Measurements from ENCODE around the gene TP73. TPM values are rescaled to one million over a fixed set of nuclear protein-coding genes. Genes with fewer than 3 reads are reported as not detected.

The TP73 gene
- total RNA-seq, 1 experiment from 2014 or later = 0.82 TPM

DNA sequence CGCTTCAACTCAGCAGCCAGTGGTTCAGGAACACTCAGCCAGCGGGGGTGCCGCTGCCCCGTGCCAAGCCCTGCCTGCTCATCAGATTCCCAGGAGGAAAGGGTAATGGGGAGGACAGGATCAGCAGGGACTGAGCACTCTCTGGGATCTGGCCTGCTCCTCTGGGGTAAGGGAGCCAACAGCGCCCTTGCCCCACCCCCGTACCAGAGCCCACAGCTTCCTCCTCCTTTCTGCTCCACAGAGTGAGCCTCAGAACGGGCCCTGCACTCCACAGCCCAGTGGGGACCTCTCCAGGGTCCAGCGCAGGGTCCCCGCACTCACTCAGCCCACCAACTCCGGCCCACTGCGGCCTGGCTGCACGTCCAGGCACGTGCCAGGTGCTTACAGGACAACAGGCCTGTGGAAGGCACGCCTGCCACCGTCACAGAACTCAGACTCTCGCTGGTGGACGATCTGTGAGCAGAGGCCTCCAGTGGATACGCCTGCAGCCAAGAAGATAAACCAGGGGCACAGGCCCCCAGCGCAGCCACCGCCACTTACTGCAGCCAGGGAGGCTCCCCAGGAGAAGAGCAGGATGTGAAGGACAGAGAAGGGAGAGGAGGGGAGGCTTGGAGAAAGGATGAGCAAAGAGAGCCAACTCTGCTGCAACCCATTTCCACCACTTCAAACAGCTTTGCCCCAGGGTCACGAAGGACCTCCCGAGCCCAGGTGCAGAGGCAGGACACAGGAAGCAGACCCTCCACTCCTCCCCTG is 43.1 kb upstream of the TP73 start:
- ChIA-PET CTCF (interaction anchor here (0.6 to 1.5 kb wide), 3 partner anchors 10 to 683 kb away, joined by 3 to 8 read pairs (median 5); no protein-coding TSS in a partner anchor), POLR2A (no interaction called here)
- Mint-ChIP-seq H3K27me3 (ENCODE audit: insufficient read depth, unreplicated experiment) (no peaks in the 10 kb centered on the region), H3K36me3 (ENCODE audit: insufficient read depth, unreplicated experiment) (no peaks in the 10 kb centered on the region), H3K4me3 (ENCODE audit: unreplicated experiment) (no peak overlapping the region), H3K9me3 (ENCODE audit: unreplicated experiment) (no peaks in the 10 kb centered on the region), H3K4me1 (ENCODE audit: insufficient read depth, unreplicated experiment) (peaks cover 11% of the 10 kb centered on the region), H3K27ac (ENCODE audit: low read depth, unreplicated experiment) (no peak overlapping the region)
- intact Hi-C loops (cut with micrococcal nuclease) = no loop called here
- no peak for DNase-seq (ENCODE audit: unreplicated experiment)
- TF ChIP-seq, protein P1, sequence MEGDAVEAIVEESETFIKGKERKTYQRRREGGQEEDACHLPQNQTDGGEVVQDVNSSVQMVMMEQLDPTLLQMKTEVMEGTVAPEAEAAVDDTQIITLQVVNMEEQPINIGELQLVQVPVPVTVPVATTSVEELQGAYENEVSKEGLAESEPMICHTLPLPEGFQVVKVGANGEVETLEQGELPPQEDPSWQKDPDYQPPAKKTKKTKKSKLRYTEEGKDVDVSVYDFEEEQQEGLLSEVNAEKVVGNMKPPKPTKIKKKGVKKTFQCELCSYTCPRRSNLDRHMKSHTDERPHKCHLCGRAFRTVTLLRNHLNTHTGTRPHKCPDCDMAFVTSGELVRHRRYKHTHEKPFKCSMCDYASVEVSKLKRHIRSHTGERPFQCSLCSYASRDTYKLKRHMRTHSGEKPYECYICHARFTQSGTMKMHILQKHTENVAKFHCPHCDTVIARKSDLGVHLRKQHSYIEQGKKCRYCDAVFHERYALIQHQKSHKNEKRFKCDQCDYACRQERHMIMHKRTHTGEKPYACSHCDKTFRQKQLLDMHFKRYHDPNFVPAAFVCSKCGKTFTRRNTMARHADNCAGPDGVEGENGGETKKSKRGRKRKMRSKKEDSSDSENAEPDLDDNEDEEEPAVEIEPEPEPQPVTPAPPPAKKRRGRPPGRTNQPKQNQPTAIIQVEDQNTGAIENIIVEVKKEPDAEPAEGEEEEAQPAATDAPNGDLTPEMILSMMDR (IDR thresholded peaks at IDR 0.05; ENCODE audit: unreplicated experiment) = no peak
- BruUV-seq (replicated peaks) = no TSS peak

DNA sequence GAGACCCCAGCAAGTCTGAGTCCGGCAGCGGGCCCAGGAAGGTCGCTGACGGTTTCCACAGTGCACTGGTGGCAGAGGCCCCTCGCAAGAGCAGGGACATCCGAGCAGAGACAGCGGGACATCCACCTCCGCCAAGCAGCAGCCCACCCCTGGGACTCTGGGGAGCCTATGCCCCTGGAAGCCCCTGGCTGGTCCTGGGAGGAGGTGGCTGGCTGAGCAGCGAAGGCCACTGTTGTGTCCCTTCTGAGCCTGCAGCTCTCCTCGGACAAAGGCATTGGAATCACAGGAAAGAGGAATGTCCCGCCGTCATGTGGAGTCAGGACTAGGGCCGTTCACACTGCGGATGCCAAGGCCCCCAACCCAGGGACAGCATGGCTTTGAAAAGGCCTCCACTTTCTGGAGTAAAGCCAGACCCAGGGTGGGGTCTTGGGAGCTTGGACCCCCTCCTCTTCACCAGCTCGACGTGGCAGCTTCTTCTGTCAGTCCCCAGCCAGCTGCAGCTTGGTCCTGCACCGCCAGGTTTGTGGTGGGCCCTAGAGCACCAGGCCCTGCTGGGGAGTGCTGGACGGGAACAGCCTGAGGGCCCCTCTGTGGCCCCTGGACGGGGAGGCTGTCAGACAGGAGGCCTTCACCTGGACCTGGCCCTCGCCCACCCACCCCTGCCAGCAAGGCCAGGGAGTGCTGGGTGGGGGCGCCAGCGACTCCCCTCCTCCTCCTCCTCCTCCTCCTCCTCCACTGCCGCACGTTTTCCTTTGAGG is 42.4 kb upstream of the TP73 start:
- no peak for DNase-seq (ENCODE audit: unreplicated experiment)
- H3K27ac Mint-ChIP-seq (ENCODE audit: low read depth, unreplicated experiment) = no peak overlapping the region
- CTCF ChIA-PET = interaction anchor here (0.8 kb wide), 1 partner anchor 115 kb away, joined by 5 read pairs; no protein-coding TSS in a partner anchor
- no peaks in the 10 kb centered on the region for H3K36me3 Mint-ChIP-seq (ENCODE audit: insufficient read depth, unreplicated experiment)
- H3K9me3 Mint-ChIP-seq (ENCODE audit: unreplicated experiment) = no peaks in the 10 kb centered on the region
- H3K4me3 Mint-ChIP-seq (ENCODE audit: unreplicated experiment) = no peak overlapping the region
- peaks cover 11% of the 10 kb centered on the region for H3K4me1 Mint-ChIP-seq (ENCODE audit: insufficient read depth, unreplicated experiment)
- TF ChIP-seq, protein P1 (IDR thresholded peaks at IDR 0.05; ENCODE audit: unreplicated experiment) = no peak
- intact Hi-C loops (cut with micrococcal nuclease) = no loop called here
- no TSS peak for BruUV-seq (replicated peaks)
- POLR2A ChIA-PET = no interaction called here
- no peaks in the 10 kb centered on the region for H3K27me3 Mint-ChIP-seq (ENCODE audit: insufficient read depth, unreplicated experiment)

DNA sequence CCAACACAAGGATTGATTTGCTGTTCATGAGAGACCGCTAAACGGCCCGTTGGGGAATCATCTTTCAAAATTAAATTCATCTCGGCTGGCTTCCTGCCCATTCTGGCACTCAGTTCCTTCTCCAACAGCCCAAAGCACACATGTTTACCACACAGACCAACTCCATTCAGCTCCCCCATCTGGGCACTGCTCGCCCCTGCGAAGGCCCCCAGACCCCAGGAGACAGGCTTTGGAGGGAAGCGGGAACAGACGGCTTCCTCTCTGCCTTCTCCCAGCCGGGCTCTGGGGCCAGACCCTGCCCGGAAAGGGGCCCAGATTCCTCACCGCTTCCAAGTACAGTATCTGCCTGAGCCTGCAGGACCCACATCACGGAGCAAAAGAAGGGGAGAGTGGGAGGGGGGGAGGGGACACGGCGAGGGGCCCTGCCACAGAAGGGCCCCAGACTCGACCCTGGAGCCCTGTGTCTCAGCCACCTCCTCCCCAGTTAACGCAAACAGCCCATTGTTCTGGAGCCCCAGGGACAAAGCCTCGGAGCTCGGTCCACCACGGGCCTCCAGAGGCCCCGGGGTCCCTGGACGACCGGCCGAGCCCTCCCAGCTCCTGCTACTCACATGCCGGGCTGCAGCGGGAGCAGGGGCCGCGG is 41.7 kb upstream of the TP73 start:
- TF ChIP-seq, protein P1 (IDR thresholded peaks at IDR 0.05; ENCODE audit: unreplicated experiment) = no peak
- Mint-ChIP-seq H3K36me3 (ENCODE audit: insufficient read depth, unreplicated experiment) (no peaks in the 10 kb centered on the region), H3K4me1 (ENCODE audit: insufficient read depth, unreplicated experiment) (peaks cover 11% of the 10 kb centered on the region), H3K4me3 (ENCODE audit: unreplicated experiment) (no peak overlapping the region), H3K27me3 (ENCODE audit: insufficient read depth, unreplicated experiment) (no peaks in the 10 kb centered on the region), H3K27ac (ENCODE audit: low read depth, unreplicated experiment) (no peak overlapping the region), H3K9me3 (ENCODE audit: unreplicated experiment) (no peaks in the 10 kb centered on the region)
- DNase-seq (ENCODE audit: unreplicated experiment) = no peak
- BruUV-seq (replicated peaks) = no TSS peak
- intact Hi-C loops (cut with micrococcal nuclease) = no loop called here
- ChIA-PET POLR2A (no interaction called here), CTCF (no interaction called here)
